ENCODE results near the gene ANAPC4. TPM values are rescaled to one million over a fixed set of nuclear protein-coding genes. Genes with fewer than 3 reads are reported as not detected.
A peak's percentile ranks its signal among the peaks of the same experiment; 100 is the strongest.

The ANAPC4 gene
- total and polyA plus RNA-seq, 2 of the 8 experiments (the other 6 are each of a cell fraction or from before 2014, with no cell fraction given): 8.7 to 31.6 TPM

- Histone ChIP-seq H3K14ac (ENCODE audit: insufficient read length) (no peak overlapping the region), H2BK12ac (ENCODE audit: low read depth, low read length) (peak overlapping the region; percentile 62), H3K18ac (ENCODE audit: extremely low read depth, low read length) (no peak overlapping the region), H3K4ac (replicated peaks; ENCODE audit: insufficient read length, low read depth, low read length) (no peak overlapping the region), H4K91ac (replicated peaks; ENCODE audit: insufficient read length, low read length) (no peak overlapping the region), H3K4me3 (ENCODE audit: extremely low read depth in 1 of 4, insufficient read depth in 2 of 4, low read depth in 3 of 4, low read length in 4 of 4) (no peak overlapping the region), H3K23me2 (ENCODE audit: low read depth, low read length) (no peaks in the 10 kb centered on the region), H3K27me3 (replicated peaks in 1 of 4; ENCODE audit: control insufficient read depth in 3 of 4, extremely low read depth in 1 of 4, insufficient read depth in 3 of 4, low read length in 3 of 4) (no peaks in the 10 kb centered on the region), H4K8ac (ENCODE audit: extremely low read depth, insufficient read depth, low read length) (no peak overlapping the region), H3K4me2 (ENCODE audit: insufficient read depth in 1 of 2, low read depth in 2 of 2, low read length in 2 of 2) (no peak overlapping the region), H3K36me3 (ENCODE audit: control insufficient read depth in 2 of 4, insufficient read depth in 4 of 4, low read length in 3 of 4) (no peaks in the 10 kb centered on the region), H2AK5ac (ENCODE audit: low read depth, low read length) (peak overlapping the region; percentile 54), H3K79me2 (ENCODE audit: control insufficient read depth in 1 of 2, insufficient read depth in 2 of 2, low read length in 2 of 2) (no peaks in the 10 kb centered on the region), H3K4me1 (replicated peaks in 1 of 4; ENCODE audit: control insufficient read depth in 3 of 4, insufficient read depth in 4 of 4, low read length in 3 of 4) (peaks cover 0 to 13% (median 3%) of the 10 kb centered on the region in 4 experiments; a peak in 5 of 7 replicates), H3K23ac (ENCODE audit: insufficient read length) (no peak overlapping the region), H4K5ac (ENCODE audit: insufficient read length, low read depth, low read length) (no peak overlapping the region), H4K20me1 (replicated peaks in 1 of 2; ENCODE audit: control insufficient read depth in 1 of 2, insufficient read depth in 2 of 2, low read length in 2 of 2) (no peaks in the 10 kb centered on the region), H2BK120ac (replicated peaks; ENCODE audit: low read depth, low read length) (peak overlapping the region; percentile 21), H3K27ac (ENCODE audit: low read depth, low read length) (no peak overlapping the region), H3K9me3 (ENCODE audit: insufficient read depth in 2 of 2, low read depth in 1 of 2, low read length in 1 of 2) (no peaks in the 10 kb centered on the region), H3K56ac (replicated peaks; ENCODE audit: insufficient read length, low read depth, low read length) (no peak overlapping the region), H2AFZ (ENCODE audit: low read length) (no peak overlapping the region), H2BK5ac (ENCODE audit: low read depth, low read length) (peak overlapping the region; percentile 38; the same call in 1 of the 2 replicates), H2BK15ac (ENCODE audit: low read length) (0 out of 2 replicates have a peak overlapping the region, but pooled peaks have one; percentile 20), H3K9ac (replicated peaks in 1 of 4; ENCODE audit: extremely low read depth in 1 of 4, low read depth in 3 of 4, low read length in 3 of 4) (no peak overlapping the region), H3K79me1 (ENCODE audit: low read depth, low read length) (no peaks in the 10 kb centered on the region), H2BK20ac (ENCODE audit: low read length) (peak overlapping the region; percentile 25)
- CTCF ChIA-PET (ENCODE audit: partially characterized antibody): interaction anchor here (1.0 to 11.2 kb wide), 6 partner anchors 8 to 371 kb away, joined by 3 to 248 read pairs (median 4); no protein-coding TSS in a partner anchor
- TF ChIP-seq E2F6 (IDR thresholded peaks at IDR 0.05): no peak; the same call in 1 of the 2 replicates
- peak; percentile 74 for TF ChIP-seq TEAD4 (IDR thresholded peaks at IDR 0.05; ENCODE audit: low read depth, low read length)
- DNase-seq (ENCODE audit: low read depth in 1 of 2, low spot score in 2 of 2) (no peak), FAIRE-seq (no peak)
- POLR2A ChIA-PET (ENCODE audit: partially characterized antibody): no interaction called here
- 78% methylated on average over 5 of the region's 5 CpGs; no CpG with 5 or more reads in 1 of the 2 experiments for WGBS, 2 experiments (ENCODE audit: extremely low coverage in 1 of 2, insufficient coverage in 1 of 2, insufficient read length in 1 of 2, insufficient replicate concordance in 2 of 2, low coverage in 1 of 2, low lambda C conversion rate in 2 of 2, missing lambda C conversion rate in 1 of 2)
Measured at GRCh38 chr4:25448379-25449109, 71.5 kb downstream of the ANAPC4 start.

Measured in H1 (cell line).